Smooth muscle cell (in vitro differentiated cells): ENCODE measurements around the gene MRPS11. TPM values are rescaled to one million over a fixed set of nuclear protein-coding genes. Genes with fewer than 3 reads are reported as not detected.

Experiments
- DNase-seq: peaks from one replicate; lab custom pipeline; 2025; ENCODE audit not compliant: unreplicated experiment; lab: John Stamatoyannopoulos, UW
- H2AFZ ChIP-seq: fragments of 200-600 bp; sonication (generic); 2 replicates; pipeline ENCODE4 v1.6.0; 2016; ENCODE audit warnings: antibody characterized with exemption, low read depth, mild to moderate bottlenecking
- H3F3A ChIP-seq: fragments of 200-600 bp; sonication (generic); 2 replicates; pipeline ENCODE4 v1.6.0; 2017; ENCODE audit warnings: antibody characterized with exemption, low read depth
- H3K27ac ChIP-seq: fragments of 200-600 bp; sonication (generic); 2 replicates; pipeline ENCODE4 v1.5.1; 2016; ENCODE audit warnings: low read depth, mild to moderate bottlenecking
- H3K27me3 ChIP-seq: fragments of 200-600 bp; sonication (generic); 2 replicates; pipeline ENCODE4 v1.6.1; 2016; ENCODE audit warnings: low read depth, mild to moderate bottlenecking
- H3K36me3 ChIP-seq: fragments of 200-600 bp; sonication (generic); 2 replicates; pipeline ENCODE4 v1.5.1; 2016; ENCODE audit warnings: low read depth
- H3K4me1 ChIP-seq: fragments of 200-600 bp; sonication (generic); 2 replicates; pipeline ENCODE4 v1.5.1; 2016; ENCODE audit warnings: low read depth
- H3K4me2 ChIP-seq: fragments of 200-600 bp; sonication (generic); 2 replicates; pipeline ENCODE4 v1.6.0; 2016; ENCODE audit warnings: mild to moderate bottlenecking
- H3K4me3 ChIP-seq: fragments of 200-600 bp; sonication (generic); 2 replicates; pipeline ENCODE4 v1.5.1; 2016; ENCODE audit warnings: mild to moderate bottlenecking
- H3K79me2 ChIP-seq: fragments of 200-600 bp; sonication (generic); 2 replicates; pipeline ENCODE4 v1.6.0; 2016; ENCODE audit warnings: low read depth, mild to moderate bottlenecking
- H3K9ac ChIP-seq: fragments of 200-600 bp; sonication (generic); 2 replicates; pipeline ENCODE4 v1.6.0; 2016; ENCODE audit warnings: low read depth
- H3K9me3 ChIP-seq: fragments of 200-600 bp; sonication (generic); replicated peaks from 2 replicates; pipeline ENCODE4 v1.5.1; 2016; ENCODE audit warnings: low read depth
- H4K20me1 ChIP-seq: fragments of 200-600 bp; sonication (generic); 2 replicates; pipeline ENCODE4 v1.6.0; 2016; ENCODE audit warnings: low read depth
- CTCF ChIP-seq: fragments of 200-600 bp; sonication (generic); IDR thresholded peaks from 2 replicates; pipeline ENCODE4 v1.5.1; 2017; ENCODE audit warnings: borderline replicate concordance, mild to moderate bottlenecking, antibody characterized with exemption; ENCODE audit not compliant: insufficient read depth, poor library complexity, severe bottlenecking
- WGBS: methylation state at CpG from one replicate; pipeline ENCODE4 v1.1.7; 2016; ENCODE audit warnings: low lambda C conversion rate; 5-methylcytosine and 5-hydroxymethylcytosine counted together
- polyA plus RNA-seq: library from polyadenylated mRNA; unstranded; fragments of >200 nt; fragmentation: Nextera tagmentation; extraction: Ambion mirVana; gene quantifications from 2 replicates; pipeline ENCODE4 v1.2.1, GENCODE V29; 2016
- total RNA-seq: library from RNA; depleted of rRNA; stranded (reverse); fragments of >200 nt; gene quantifications from 2 replicates; pipeline ENCODE4 v1.2.3, GENCODE V29; 2014

MRPS11 gene
- total and polyA plus RNA-seq, 2 experiments from 2014 or later, result 39.1 to 69.1 TPM

GRCh38 chr15:88505721-88506120 is 38.2 kb downstream of the MRPS11 start:
- no peaks in the 10 kb centered on the region for H3K36me3 ChIP-seq
- H3K4me1 ChIP-seq, result no peaks in the 10 kb centered on the region
- no peaks in the 10 kb centered on the region for H3F3A ChIP-seq
- no peak overlapping the region for H3K9ac ChIP-seq
- DNase-seq, result no peak
- TF ChIP-seq CTCF, result no peak
- no peaks in the 10 kb centered on the region for H3K9me3 ChIP-seq
- WGBS, result 91% methylated on average over 2 of the region's 2 CpGs
- H3K27ac ChIP-seq, result no peak overlapping the region
- H3K79me2 ChIP-seq, result no peaks in the 10 kb centered on the region
- no peak overlapping the region for H3K4me3 ChIP-seq
- no peaks in the 10 kb centered on the region for H4K20me1 ChIP-seq
- no peaks in the 10 kb centered on the region for H3K27me3 ChIP-seq
- H2AFZ ChIP-seq, result no peak overlapping the region
- H3K4me2 ChIP-seq, result no peak overlapping the region

- Histone ChIP-seq H4K20me1 (no peaks in the 10 kb centered on the region), H3K4me1 (no peaks in the 10 kb centered on the region), H3K4me2 (no peak overlapping the region), H3K9me3 (no peaks in the 10 kb centered on the region), H3F3A (no peaks in the 10 kb centered on the region), H3K4me3 (no peak overlapping the region), H3K27me3 (no peaks in the 10 kb centered on the region), H3K9ac (no peak overlapping the region), H2AFZ (no peak overlapping the region), H3K36me3 (no peaks in the 10 kb centered on the region), H3K27ac (no peak overlapping the region), H3K79me2 (no peaks in the 10 kb centered on the region)
- no peak for TF ChIP-seq CTCF
- no peak for DNase-seq
These were observed 39.1 kb downstream of the MRPS11 start for GRCh38 chr15:88506628-88507027.

- no peak overlapping the region for H2AFZ ChIP-seq
- H3K9ac ChIP-seq, result no peak overlapping the region
- no peaks in the 10 kb centered on the region for H4K20me1 ChIP-seq
- H3K27me3 ChIP-seq, result no peaks in the 10 kb centered on the region
- no peaks in the 10 kb centered on the region for H3K4me1 ChIP-seq
- no peak for TF ChIP-seq CTCF
- H3K4me3 ChIP-seq, result no peak overlapping the region
- H3K9me3 ChIP-seq, result no peaks in the 10 kb centered on the region
- H3K36me3 ChIP-seq, result no peaks in the 10 kb centered on the region
- WGBS, result 96% methylated on average over 4 of the region's 4 CpGs
- DNase-seq, result no peak
- H3F3A ChIP-seq, result peaks cover 8% of the 10 kb centered on the region
- H3K27ac ChIP-seq, result no peak overlapping the region
- H3K4me2 ChIP-seq, result no peak overlapping the region
- H3K79me2 ChIP-seq, result no peaks in the 10 kb centered on the region
These were observed 41.8 kb downstream of the MRPS11 start for GRCh38 chr15:88509321-88509720.

- H3F3A ChIP-seq, result peaks cover 8% of the 10 kb centered on the region
- H3K9me3 ChIP-seq, result no peaks in the 10 kb centered on the region
- no peaks in the 10 kb centered on the region for H4K20me1 ChIP-seq
- H3K4me1 ChIP-seq, result no peaks in the 10 kb centered on the region
- no peaks in the 10 kb centered on the region for H3K36me3 ChIP-seq
- H3K9ac ChIP-seq, result no peak overlapping the region
- no peaks in the 10 kb centered on the region for H3K27me3 ChIP-seq
- H3K79me2 ChIP-seq, result no peaks in the 10 kb centered on the region
- TF ChIP-seq CTCF, result no peak
- no peak overlapping the region for H2AFZ ChIP-seq
- DNase-seq, result no peak
- no peak overlapping the region for H3K27ac ChIP-seq
- H3K4me3 ChIP-seq, result no peak overlapping the region
- no peak overlapping the region for H3K4me2 ChIP-seq
These were observed 42.5 kb downstream of the MRPS11 start for GRCh38 chr15:88509964-88510363.
